Right lobe of liver (tissue), 6 donors: ENCODE measurements around the gene HOXD8. TPM values are rescaled to one million over a fixed set of nuclear protein-coding genes. Genes with fewer than 3 reads are reported as not detected.

Source experiments
- ATAC-seq, 4 donors: fragments of 200-7000 bp; cut with Tn5 transposase; one replicate each; pipeline ENCODE4 v1.9.1; 2020; ENCODE audit warnings: mild to moderate bottlenecking in 4 of 4, moderate library complexity in 4 of 4
- DNase-seq, 3 donors: peaks; one replicate each; pipeline ENCODE4 v3.0.0-alpha.2; 2020
- H3K27ac ChIP-seq, 3 donors: fragments of 200-600 bp; one replicate each; pipeline ENCODE4 v1.8.0; 2022
- H3K27me3 ChIP-seq, 2 donors: fragments of 200-600 bp; one replicate each; pipeline ENCODE4 v1.8.0; 2022
- H3K36me3 ChIP-seq, 4 donors: fragments of 200-600 bp; sonication (generic) in 1 of 4; one replicate each; pipeline versions ENCODE4 v1.5.1 to v1.8.0; 2017 to 2022; ENCODE audit warnings: control low read depth in 1 of 4
- H3K4me1 ChIP-seq, 4 donors: fragments of 200-600 bp; sonication (generic) in 1 of 4; one replicate each; pipeline versions ENCODE4 v1.5.1 to v1.8.0; 2017 to 2022; ENCODE audit warnings: control low read depth in 1 of 4
- H3K4me3 ChIP-seq, 3 donors: fragments of 200-600 bp; one replicate each; pipeline ENCODE4 v1.8.0; 2022
- H3K9me3 ChIP-seq, 4 donors: fragments of 200-600 bp; sonication (generic) in 1 of 4; one replicate each; pipeline versions ENCODE4 v1.5.1 to v1.8.0; 2017 to 2022; ENCODE audit warnings: control low read depth in 1 of 4
- CTCF ChIP-seq, 4 donors: fragments of 200-600 bp in 3 of 4; fragments of 450-650 bp in 1 of 4; IDR thresholded peaks; one replicate each; pipeline versions ENCODE4 v1.5.1 to v1.8.0; 2016 to 2022; ENCODE audit warnings: antibody characterized with exemption in 4 of 4, mild to moderate bottlenecking in 2 of 4
- POLR2A ChIP-seq: fragments of 450-650 bp; IDR thresholded peaks from one replicate; pipeline ENCODE4 v1.6.1; 2017; ENCODE audit warnings: antibody characterized with exemption, mild to moderate bottlenecking
- WGBS: methylation state at CpG from one replicate; pipeline ENCODE4 v1.1.6; 2018; ENCODE audit warnings: low coverage, low lambda C conversion rate; ENCODE audit not compliant: insufficient coverage; ENCODE audit errors: missing lambda C conversion rate; 5-methylcytosine and 5-hydroxymethylcytosine counted together
- intact Hi-C, 2 donors: fragments of 100-400 bp; cut with DNase I; formaldehyde crosslinking; loops; one replicate each; pipeline versions ENCODE4 v1.11.2 to v1.14.1; 2022
- total RNA-seq, 6 experiments: library from RNA; depleted of rRNA in 2 of 6; stranded (reverse); fragments of >200 nt in 2 of 6; fragmentation: NEBNext Ultra II Directional in 3 of 6; extraction: Animal tissue kit (Norgen Biotek cat#: 25700) in 3 of 6; gene quantifications; one replicate each; pipeline versions ENCODE4 v1.1.0 to v1.2.4, GENCODE V29; 2016 to 2023
- donor health status: DM: no; HTN: yes; CAD: no.
- donor health status: DM: no; HTN: no; CAD: no.
- donor health status: DM: no; HTN: no; CAD: no.
- donor health status: DM: no; HTN: yes; CAD: no.
- donor health status: DM: no; HTN: yes; CAD: no.

HOXD8 gene
- total RNA-seq, 6 experiments from 2014 or later, result 0.74 TPM; not detected in 5

DNA sequence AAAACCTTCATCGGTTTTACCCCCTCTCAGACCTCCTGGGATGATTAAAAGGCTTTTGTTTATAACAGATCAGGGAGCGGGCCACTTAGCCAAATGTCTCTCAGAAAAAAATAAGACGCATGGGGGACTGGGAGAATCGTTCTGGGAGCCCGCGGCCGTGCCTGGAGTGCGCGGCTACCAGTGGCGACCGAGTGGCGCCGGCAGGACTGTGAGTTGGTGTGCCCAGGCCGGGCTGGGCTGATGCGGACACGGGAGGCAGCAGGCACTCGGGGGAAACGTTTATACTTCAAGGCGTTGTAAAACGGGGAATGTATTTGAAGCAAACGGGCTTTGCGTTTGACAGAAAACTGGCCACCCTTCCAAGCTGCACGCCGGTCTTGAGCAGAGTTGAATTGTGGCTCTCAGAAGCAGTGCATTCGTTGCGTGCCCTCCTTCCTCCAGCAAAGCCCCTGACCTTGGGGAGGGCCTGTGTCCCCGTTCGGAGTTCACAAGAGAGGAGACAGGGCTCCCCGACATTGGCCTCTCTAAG, 17.6 kb upstream of the HOXD8 start:
- TF ChIP-seq POLR2A (no peak), CTCF (IDR thresholded peaks at IDR 0.05) (no peak)
- intact Hi-C loops, result no loop called here
- WGBS, result 2% methylated on average over 26 of the region's 29 CpGs
- no peaks in the 10 kb centered on the region for H3K36me3 ChIP-seq
- DNase-seq (no peak), ATAC-seq (no peak)
- no peaks in the 10 kb centered on the region for H3K9me3 ChIP-seq
- no peak overlapping the region for H3K27ac ChIP-seq
- H3K27me3 ChIP-seq, result peaks cover 11 to 87% of the 10 kb centered on the region in 2 donors
- H3K4me3 ChIP-seq, result no peak overlapping the region
- peaks cover 0 to under 1% (median 0%) of the 10 kb centered on the region in 4 donors for H3K4me1 ChIP-seq

DNA sequence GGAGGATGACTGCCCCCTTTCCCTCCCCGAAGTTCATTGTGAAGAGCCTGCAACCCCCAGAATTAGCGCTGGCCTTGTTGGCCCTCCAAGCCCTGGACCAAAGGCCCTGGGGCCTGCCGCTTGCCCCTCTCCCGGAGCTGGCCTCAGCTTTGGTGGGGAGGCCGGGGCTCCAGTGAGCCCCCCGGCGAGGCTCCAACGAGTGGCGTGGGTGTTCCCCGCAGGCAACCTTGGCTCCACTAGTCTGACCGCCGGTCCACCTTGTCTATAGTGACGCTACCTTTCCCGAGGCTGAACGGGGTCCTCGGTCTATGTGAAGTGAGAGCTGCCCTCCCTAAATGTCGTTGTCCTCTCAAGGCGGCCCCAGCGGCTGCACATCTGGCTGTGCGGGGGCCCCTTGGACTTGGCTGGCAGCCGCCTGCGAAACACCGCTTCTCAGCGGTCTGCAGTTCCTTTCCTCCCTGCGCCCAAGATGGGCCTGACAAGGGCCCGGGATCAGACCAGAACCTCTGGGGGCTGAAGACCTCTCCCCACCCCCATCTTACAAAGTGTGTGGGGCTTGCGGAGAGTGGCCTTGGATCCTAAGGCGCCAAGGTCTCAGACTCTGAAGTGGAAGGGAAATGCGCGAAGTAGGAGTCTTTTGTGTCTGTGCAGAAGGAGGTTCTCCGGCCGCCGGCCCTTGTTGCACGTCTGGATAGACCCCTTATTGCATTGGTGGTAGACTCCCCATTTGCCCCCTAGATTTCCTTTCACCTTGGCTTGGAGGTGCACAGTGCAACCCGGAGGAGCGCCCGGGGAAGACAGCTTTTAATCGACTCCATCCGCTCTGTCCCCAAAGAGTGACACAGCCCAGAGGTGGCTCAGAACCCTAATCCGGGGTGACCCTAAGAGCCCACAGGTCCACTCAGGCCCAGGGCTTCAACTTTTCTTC, 16.9 kb upstream of the HOXD8 start:
- intact Hi-C loops, result no loop called here
- no peaks in the 10 kb centered on the region for H3K36me3 ChIP-seq
- H3K27me3 ChIP-seq, result peaks cover 18 to 93% of the 10 kb centered on the region in 2 donors
- no peak overlapping the region for H3K4me3 ChIP-seq
- peak in 1 of 4 donors; percentile 10 for ATAC-seq
- WGBS, result 0% methylated on average over 5 of the region's 40 CpGs
- H3K9me3 ChIP-seq, result no peaks in the 10 kb centered on the region
- TF ChIP-seq CTCF (IDR thresholded peaks at IDR 0.05) (no peak), POLR2A (no peak)
- no peaks in the 10 kb centered on the region for H3K4me1 ChIP-seq
- DNase-seq, result no peak
- no peak overlapping the region for H3K27ac ChIP-seq

DNA sequence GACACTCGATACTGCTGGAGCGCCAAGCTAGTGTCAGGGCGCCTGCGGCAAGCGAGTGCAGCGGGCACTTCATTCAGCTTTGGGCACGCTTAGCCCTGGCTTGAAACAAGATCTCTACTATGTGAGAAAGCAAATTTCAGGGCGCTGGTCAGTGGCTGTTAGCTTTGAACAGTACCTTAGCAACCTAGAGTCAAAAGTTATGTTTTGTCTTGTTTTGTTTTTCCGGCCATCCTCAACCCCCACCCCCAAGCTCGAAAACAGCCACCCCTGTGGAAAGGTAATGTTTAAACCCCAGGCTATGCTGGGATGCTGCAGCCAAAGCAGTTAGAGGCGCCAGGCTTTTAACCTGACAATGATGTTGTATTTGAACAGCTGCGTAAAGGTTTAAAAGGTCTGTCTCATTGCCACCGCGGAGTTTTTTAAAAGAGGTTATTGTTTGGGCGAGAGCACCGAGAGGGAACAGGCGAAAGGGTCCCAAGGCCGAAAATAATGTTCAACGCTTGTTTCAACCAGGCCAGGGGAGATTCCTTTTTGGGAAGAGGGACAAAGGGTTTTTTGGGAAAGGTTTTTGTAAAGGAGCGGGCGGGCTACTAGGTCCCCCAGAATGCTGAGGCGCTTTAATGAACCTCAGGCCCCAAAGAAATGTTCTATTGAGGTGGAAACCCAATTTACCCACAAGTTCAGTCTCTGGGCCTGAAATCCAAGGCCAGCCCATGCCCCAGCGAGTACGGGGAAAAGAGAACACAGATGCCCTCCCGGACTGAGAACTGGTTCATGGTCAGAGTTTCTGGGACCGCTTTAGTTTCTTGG, 15.2 kb upstream of the HOXD8 start:
- no peak for ATAC-seq

More for the DNA sequence above, 15.2 kb upstream of the HOXD8 start:
- DNase-seq, result no peak
- TF ChIP-seq CTCF (IDR thresholded peaks at IDR 0.05) (no peak), POLR2A (no peak)
- H3K27ac ChIP-seq, result no peak overlapping the region
- H3K4me3 ChIP-seq, result no peak overlapping the region
- H3K36me3 ChIP-seq, result no peaks in the 10 kb centered on the region
- H3K27me3 ChIP-seq, result peaks cover 18 to 92% of the 10 kb centered on the region in 2 donors
- WGBS, result 7% methylated on average over 22 of the region's 26 CpGs
- no peaks in the 10 kb centered on the region for H3K9me3 ChIP-seq
- intact Hi-C loops, result no loop called here
- no peaks in the 10 kb centered on the region for H3K4me1 ChIP-seq
